ENCODE measurements around the gene CDK17.

CDK17 gene

GRCh38 chr12:96256672-96257361 is 143.4 kb downstream of the CDK17 start:
- no peak overlapping the region for H3K27ac Mint-ChIP-seq
- peaks cover 6% of the 10 kb centered on the region for H3K4me1 Mint-ChIP-seq (ENCODE audit: low read depth)
- peaks cover 29% of the 10 kb centered on the region for H3K36me3 Mint-ChIP-seq (ENCODE audit: low read depth)
- no peak overlapping the region for H3K4me3 Mint-ChIP-seq
- H3K27me3 Mint-ChIP-seq (ENCODE audit: low read depth) = no peaks in the 10 kb centered on the region
- H3K9me3 Mint-ChIP-seq = no peaks in the 10 kb centered on the region

GRCh38 chr12:96255077-96255476 is 145.2 kb downstream of the CDK17 start:
- Mint-ChIP-seq H3K36me3 (ENCODE audit: low read depth) (peaks cover 33% of the 10 kb centered on the region), H3K27me3 (ENCODE audit: low read depth) (no peaks in the 10 kb centered on the region), H3K4me3 (no peak overlapping the region), H3K27ac (no peak overlapping the region), H3K4me1 (ENCODE audit: low read depth) (peaks cover 19% of the 10 kb centered on the region), H3K9me3 (no peaks in the 10 kb centered on the region)

DNA sequence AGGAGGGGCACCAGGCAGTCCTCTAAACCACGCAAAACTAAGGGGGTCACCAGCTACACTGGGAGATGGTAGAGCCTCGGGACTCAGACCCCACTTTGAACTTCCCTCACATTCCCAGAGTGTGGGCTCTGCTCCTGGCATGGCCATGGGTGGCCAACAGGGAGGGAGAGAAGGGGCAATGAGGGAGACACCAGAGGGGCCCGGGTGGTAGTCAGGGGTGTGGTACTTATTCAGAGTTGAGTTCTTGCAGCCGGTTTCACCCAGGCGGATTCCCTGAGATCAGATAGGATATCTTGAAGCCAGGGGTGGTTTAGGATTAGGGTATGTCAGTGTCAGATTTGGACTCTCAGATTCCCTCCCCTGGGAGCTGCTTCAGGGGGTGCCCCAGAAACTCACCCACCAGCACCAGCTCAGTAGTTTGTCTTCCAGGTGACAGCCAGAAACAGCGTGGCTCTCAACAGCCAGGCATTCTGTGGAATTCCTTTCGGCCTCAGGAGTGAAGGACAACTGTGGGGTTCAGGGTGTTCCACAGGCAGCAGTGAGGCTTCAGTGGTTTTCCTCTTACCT is 150.0 kb downstream of the CDK17 start:
- H3K27ac Mint-ChIP-seq = peak overlapping the region; percentile 53
- no peaks in the 10 kb centered on the region for H3K9me3 Mint-ChIP-seq
- H3K4me3 Mint-ChIP-seq = no peak overlapping the region
- peaks cover 38% of the 10 kb centered on the region for H3K4me1 Mint-ChIP-seq (ENCODE audit: low read depth)
- no peaks in the 10 kb centered on the region for H3K27me3 Mint-ChIP-seq (ENCODE audit: low read depth)
- peaks cover 53% of the 10 kb centered on the region for H3K36me3 Mint-ChIP-seq (ENCODE audit: low read depth)

- Mint-ChIP-seq H3K4me1 (ENCODE audit: low read depth) (peaks cover 34% of the 10 kb centered on the region), H3K36me3 (ENCODE audit: low read depth) (peaks cover 55% of the 10 kb centered on the region), H3K27ac (peak overlapping the region; percentile 60), H3K9me3 (no peaks in the 10 kb centered on the region), H3K27me3 (ENCODE audit: low read depth) (no peaks in the 10 kb centered on the region), H3K4me3 (no peak overlapping the region)
Observed at GRCh38 chr12:96249196-96250118, 150.8 kb downstream of the CDK17 start.

GRCh38 chr12:96248136-96248931 is 151.9 kb downstream of the CDK17 start:
- H3K36me3 Mint-ChIP-seq (ENCODE audit: low read depth) = peaks cover 53% of the 10 kb centered on the region
- H3K27me3 Mint-ChIP-seq (ENCODE audit: low read depth) = no peaks in the 10 kb centered on the region
- H3K9me3 Mint-ChIP-seq = no peaks in the 10 kb centered on the region
- peaks cover 34% of the 10 kb centered on the region for H3K4me1 Mint-ChIP-seq (ENCODE audit: low read depth)
- H3K4me3 Mint-ChIP-seq = no peak overlapping the region
- no peak overlapping the region for H3K27ac Mint-ChIP-seq

- H3K27ac Mint-ChIP-seq = no peak overlapping the region
Observed at GRCh38 chr12:96247563-96247962, 152.7 kb downstream of the CDK17 start.

GRCh38 chr12:96246926-96247505 is 153.2 kb downstream of the CDK17 start:
- Mint-ChIP-seq H3K36me3 (ENCODE audit: low read depth) (peaks cover 50% of the 10 kb centered on the region), H3K27ac (no peak overlapping the region), H3K4me1 (ENCODE audit: low read depth) (peaks cover 44% of the 10 kb centered on the region), H3K4me3 (no peak overlapping the region), H3K27me3 (ENCODE audit: low read depth) (no peaks in the 10 kb centered on the region), H3K9me3 (no peaks in the 10 kb centered on the region)

More at GRCh38 chr12:96247563-96247962, 152.7 kb downstream of the CDK17 start:
- no peaks in the 10 kb centered on the region for H3K27me3 Mint-ChIP-seq (ENCODE audit: low read depth)
- H3K4me1 Mint-ChIP-seq (ENCODE audit: low read depth) = peaks cover 40% of the 10 kb centered on the region
- H3K4me3 Mint-ChIP-seq = no peak overlapping the region
- no peaks in the 10 kb centered on the region for H3K9me3 Mint-ChIP-seq
- peaks cover 55% of the 10 kb centered on the region for H3K36me3 Mint-ChIP-seq (ENCODE audit: low read depth)

- Mint-ChIP-seq H3K9me3 (no peaks in the 10 kb centered on the region), H3K4me3 (no peak overlapping the region), H3K36me3 (ENCODE audit: low read depth) (peaks cover 39% of the 10 kb centered on the region), H3K27me3 (ENCODE audit: low read depth) (no peaks in the 10 kb centered on the region), H3K4me1 (ENCODE audit: low read depth) (peaks cover 49% of the 10 kb centered on the region), H3K27ac (no peak overlapping the region)
Observed at GRCh38 chr12:96244826-96245225, 155.4 kb downstream of the CDK17 start.

DNA sequence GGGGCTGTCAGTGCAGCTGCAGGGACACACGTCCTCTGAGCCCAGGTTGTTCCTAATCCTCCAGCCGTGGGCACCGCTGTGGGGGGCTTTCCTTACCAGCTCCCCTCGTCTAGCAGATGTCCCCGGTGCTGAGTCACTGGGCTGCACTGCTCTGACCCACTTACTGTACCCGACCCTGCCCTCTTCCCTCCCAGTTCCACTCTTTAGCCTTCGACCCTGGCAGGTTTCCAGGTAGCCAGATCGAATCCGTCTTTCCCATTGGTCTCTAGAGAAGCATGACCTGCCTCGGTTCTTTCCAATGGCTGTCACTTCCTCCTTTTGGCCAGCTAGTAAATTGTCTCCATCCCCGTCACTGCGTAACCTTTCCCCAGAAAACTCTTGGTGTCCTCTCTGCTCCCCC is 157.6 kb downstream of the CDK17 start:
- Mint-ChIP-seq H3K4me3 (no peak overlapping the region), H3K27me3 (ENCODE audit: low read depth) (no peaks in the 10 kb centered on the region), H3K9me3 (no peaks in the 10 kb centered on the region), H3K4me1 (ENCODE audit: low read depth) (peaks cover 51% of the 10 kb centered on the region), H3K27ac (peak overlapping the region; percentile 70), H3K36me3 (ENCODE audit: low read depth) (peaks cover 30% of the 10 kb centered on the region)

GRCh38 chr12:96241846-96242256 is 158.4 kb downstream of the CDK17 start:
- H3K36me3 Mint-ChIP-seq (ENCODE audit: low read depth) = peaks cover 26% of the 10 kb centered on the region
- H3K4me1 Mint-ChIP-seq (ENCODE audit: low read depth) = peaks cover 54% of the 10 kb centered on the region
- peak overlapping the region; percentile 70 for H3K27ac Mint-ChIP-seq
- H3K27me3 Mint-ChIP-seq (ENCODE audit: low read depth) = no peaks in the 10 kb centered on the region
- no peaks in the 10 kb centered on the region for H3K9me3 Mint-ChIP-seq
- peak overlapping the region; percentile 38 for H3K4me3 Mint-ChIP-seq

DNA sequence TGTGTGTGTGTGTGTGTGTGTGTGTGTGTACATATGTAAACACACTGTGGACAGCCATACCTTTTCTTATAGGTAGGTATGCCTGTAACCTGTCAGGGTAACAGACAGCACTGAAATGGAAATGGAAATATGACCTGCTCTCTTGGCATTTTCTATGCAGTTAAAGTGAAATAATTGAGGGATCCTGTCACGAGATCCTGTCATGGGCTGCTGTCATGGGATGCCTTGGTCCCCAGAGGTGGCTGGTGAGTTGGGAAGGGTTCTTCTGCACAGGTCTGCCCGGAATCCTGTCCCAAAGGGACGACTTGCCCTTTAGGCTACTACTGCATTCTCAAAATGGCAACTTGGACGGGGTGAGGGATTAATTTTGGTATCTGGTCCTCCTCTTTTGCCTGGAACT is 158.8 kb downstream of the CDK17 start:
- H3K4me3 Mint-ChIP-seq = peak overlapping the region; percentile 38
- no peaks in the 10 kb centered on the region for H3K27me3 Mint-ChIP-seq (ENCODE audit: low read depth)
- peaks cover 54% of the 10 kb centered on the region for H3K4me1 Mint-ChIP-seq (ENCODE audit: low read depth)
- no peaks in the 10 kb centered on the region for H3K9me3 Mint-ChIP-seq
- peak overlapping the region; percentile 70 for H3K27ac Mint-ChIP-seq
- peaks cover 25% of the 10 kb centered on the region for H3K36me3 Mint-ChIP-seq (ENCODE audit: low read depth)

GRCh38 chr12:96240656-96241055 is 159.6 kb downstream of the CDK17 start:
- H3K4me3 Mint-ChIP-seq = no peak overlapping the region
- no peaks in the 10 kb centered on the region for H3K9me3 Mint-ChIP-seq
- no peaks in the 10 kb centered on the region for H3K27me3 Mint-ChIP-seq (ENCODE audit: low read depth)
- H3K4me1 Mint-ChIP-seq (ENCODE audit: low read depth) = peaks cover 60% of the 10 kb centered on the region
- H3K36me3 Mint-ChIP-seq (ENCODE audit: low read depth) = peaks cover 28% of the 10 kb centered on the region
- peak overlapping the region; percentile 51 for H3K27ac Mint-ChIP-seq

- Mint-ChIP-seq H3K4me1 (ENCODE audit: low read depth) (peaks cover 64% of the 10 kb centered on the region), H3K27me3 (ENCODE audit: low read depth) (no peaks in the 10 kb centered on the region), H3K27ac (peak overlapping the region; percentile 51), H3K9me3 (no peaks in the 10 kb centered on the region), H3K4me3 (no peak overlapping the region), H3K36me3 (ENCODE audit: low read depth) (peaks cover 29% of the 10 kb centered on the region)
Observed at GRCh38 chr12:96239711-96240635, 160.3 kb downstream of the CDK17 start.
